Colonic mucosa (tissue), 4 donors: ENCODE data around the gene MAD1L1. TPM values are rescaled to one million over a fixed set of nuclear protein-coding genes. Genes with fewer than 3 reads are reported as not detected.

ENCODE experiments used
- DNase-seq: peaks from one replicate; pipeline ENCODE4 v3.0.0-alpha.2; 2020
- H3K27ac ChIP-seq: fragments of 200-600 bp; one replicate; pipeline ENCODE4 v1.8.0; 2021
- H3K27me3 ChIP-seq: fragments of 200-600 bp; one replicate; pipeline ENCODE4 v1.8.0; 2021
- H3K36me3 ChIP-seq: fragments of 200-600 bp; one replicate; pipeline ENCODE4 v1.8.0; 2021
- H3K4me1 ChIP-seq: fragments of 200-600 bp; one replicate; pipeline ENCODE4 v1.8.0; 2021; ENCODE audit warnings: mild to moderate bottlenecking
- H3K4me3 ChIP-seq: fragments of 200-600 bp; one replicate; pipeline ENCODE4 v1.8.0; 2021
- H3K9ac ChIP-seq, 2 donors: one replicate each; pipeline ENCODE4 v1.7.0; 2013; ENCODE audit warnings: control low read depth in 2 of 2, low read depth in 2 of 2, low read length in 2 of 2
- H3K9me3 ChIP-seq: fragments of 200-600 bp; one replicate; pipeline ENCODE4 v1.8.0; 2021
- intact Hi-C: fragments of 100-400 bp; cut with DNase I; formaldehyde crosslinking; loops from one replicate; pipeline ENCODE4 v1.14.1; 2022
- total RNA-seq, 2 donors: library from RNA; stranded (reverse); fragmentation: NEBNext Ultra II Directional in 1 of 2; extraction: Animal tissue kit (Norgen Biotek cat#: 25700) in 1 of 2; gene quantifications; one replicate each; pipeline ENCODE4 v1.2.1, GENCODE V29; 2021
- TF ChIP-seq, protein P1 (sequence below): fragments of 200-600 bp; IDR thresholded peaks from one replicate; pipeline ENCODE4 v1.8.0; 2022; ENCODE audit warnings: antibody characterized with exemption, mild to moderate bottlenecking
- donor health status: healthy.
- donor health status: DM: no; HTN: no; CAD: no.
- donor health status: DM: no; HTN: no; CAD: no.

Gene MAD1L1
- total RNA-seq, 2 donors from 2014 or later = 18.2 to 47.0 TPM

GRCh38 chr7:2215851-2216250, 16.9 kb downstream of the MAD1L1 start:
- Histone ChIP-seq H3K9ac (no peak overlapping the region), H3K36me3 (no peaks in the 10 kb centered on the region), H3K4me1 (no peaks in the 10 kb centered on the region), H3K27me3 (no peaks in the 10 kb centered on the region), H3K4me3 (no peak overlapping the region), H3K9me3 (no peaks in the 10 kb centered on the region), H3K27ac (no peak overlapping the region)
- TF ChIP-seq, protein P1, sequence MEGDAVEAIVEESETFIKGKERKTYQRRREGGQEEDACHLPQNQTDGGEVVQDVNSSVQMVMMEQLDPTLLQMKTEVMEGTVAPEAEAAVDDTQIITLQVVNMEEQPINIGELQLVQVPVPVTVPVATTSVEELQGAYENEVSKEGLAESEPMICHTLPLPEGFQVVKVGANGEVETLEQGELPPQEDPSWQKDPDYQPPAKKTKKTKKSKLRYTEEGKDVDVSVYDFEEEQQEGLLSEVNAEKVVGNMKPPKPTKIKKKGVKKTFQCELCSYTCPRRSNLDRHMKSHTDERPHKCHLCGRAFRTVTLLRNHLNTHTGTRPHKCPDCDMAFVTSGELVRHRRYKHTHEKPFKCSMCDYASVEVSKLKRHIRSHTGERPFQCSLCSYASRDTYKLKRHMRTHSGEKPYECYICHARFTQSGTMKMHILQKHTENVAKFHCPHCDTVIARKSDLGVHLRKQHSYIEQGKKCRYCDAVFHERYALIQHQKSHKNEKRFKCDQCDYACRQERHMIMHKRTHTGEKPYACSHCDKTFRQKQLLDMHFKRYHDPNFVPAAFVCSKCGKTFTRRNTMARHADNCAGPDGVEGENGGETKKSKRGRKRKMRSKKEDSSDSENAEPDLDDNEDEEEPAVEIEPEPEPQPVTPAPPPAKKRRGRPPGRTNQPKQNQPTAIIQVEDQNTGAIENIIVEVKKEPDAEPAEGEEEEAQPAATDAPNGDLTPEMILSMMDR = no peak
- intact Hi-C loops = no loop called here
- DNase-seq = no peak

DNA sequence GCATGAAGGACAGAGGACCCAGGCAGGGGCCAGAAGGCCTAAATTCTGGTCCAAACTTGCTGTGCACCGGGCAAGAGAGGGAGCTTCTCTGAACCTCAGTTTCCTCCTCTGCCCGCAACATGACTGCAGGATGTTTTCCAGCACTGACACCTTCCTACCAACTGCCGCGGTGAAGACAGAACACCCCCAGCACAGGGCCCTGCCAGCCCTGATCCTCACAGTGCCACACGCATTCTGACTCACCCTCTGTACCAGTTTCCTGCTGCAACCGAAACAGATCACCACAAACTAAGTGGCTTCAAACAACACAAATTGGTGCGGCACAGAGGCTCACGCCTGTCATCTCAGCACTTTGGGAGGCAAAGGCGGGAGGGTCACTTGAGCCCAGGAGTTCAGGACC, 18.1 kb downstream of the MAD1L1 start:
- intact Hi-C loops = no loop called here
- Histone ChIP-seq H3K4me3 (no peak overlapping the region), H3K36me3 (no peaks in the 10 kb centered on the region), H3K27me3 (no peaks in the 10 kb centered on the region), H3K27ac (no peak overlapping the region), H3K9me3 (no peaks in the 10 kb centered on the region), H3K4me1 (no peaks in the 10 kb centered on the region), H3K9ac (no peak overlapping the region)
- no peak for DNase-seq
- TF ChIP-seq, protein P1 = no peak

DNA sequence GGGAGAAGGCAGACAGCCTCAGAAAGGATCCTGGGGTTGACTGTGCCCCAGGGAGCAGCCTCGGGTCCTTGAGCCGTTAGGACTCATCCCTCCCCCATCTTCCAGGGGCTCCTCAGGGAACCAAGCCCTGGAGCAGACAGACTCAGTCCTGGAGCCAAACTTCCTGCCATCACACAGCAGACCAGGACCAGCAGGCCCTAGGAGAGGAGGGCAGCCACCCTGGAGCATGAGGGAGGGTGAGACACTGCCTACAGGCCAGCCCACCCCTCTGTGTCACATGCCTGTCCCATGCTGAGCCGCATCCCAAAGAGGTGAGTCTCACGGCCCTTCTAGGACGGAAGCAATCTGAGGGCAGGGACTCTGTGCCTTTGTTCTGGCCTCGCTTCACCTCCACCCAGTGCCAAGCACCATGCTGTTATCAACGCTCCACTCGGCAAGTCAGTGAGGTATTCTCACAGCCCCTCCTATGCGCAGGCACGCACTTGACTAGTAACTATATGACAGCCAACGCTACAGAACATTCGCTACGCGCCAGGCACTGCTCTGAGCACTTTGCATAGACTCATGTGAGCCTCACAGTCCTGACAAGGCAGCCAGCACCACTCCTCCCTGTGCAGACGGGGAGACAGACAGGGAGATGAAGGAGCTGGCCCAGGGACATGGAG, 19.1 kb downstream of the MAD1L1 start:
- Histone ChIP-seq H3K4me1 (no peaks in the 10 kb centered on the region), H3K9ac (no peak overlapping the region), H3K27me3 (no peaks in the 10 kb centered on the region), H3K4me3 (no peak overlapping the region), H3K27ac (no peak overlapping the region), H3K9me3 (no peaks in the 10 kb centered on the region), H3K36me3 (no peaks in the 10 kb centered on the region)
- TF ChIP-seq, protein P1 = no peak
- intact Hi-C loops = no loop called here
- DNase-seq = no peak

DNA sequence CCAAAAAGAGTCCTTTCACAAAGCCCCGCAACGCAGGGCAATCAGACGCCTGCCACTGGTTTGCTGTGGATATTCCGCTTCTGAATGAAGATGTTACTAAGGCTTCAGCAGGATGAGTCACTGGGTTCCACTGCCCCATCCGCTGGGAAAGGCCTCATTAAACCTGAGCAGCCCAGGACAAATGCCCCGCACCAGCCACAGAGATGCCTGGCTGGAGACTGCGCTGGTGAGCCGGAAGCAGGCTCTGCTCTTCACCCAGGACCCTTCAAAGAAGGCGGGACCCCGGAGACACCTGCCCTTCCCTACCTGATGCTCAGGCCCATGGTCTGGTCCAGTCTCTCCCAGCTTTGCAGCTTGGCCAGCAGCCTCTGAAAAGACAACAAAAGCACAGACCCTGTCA, 19.8 kb downstream of the MAD1L1 start:
- Histone ChIP-seq H3K27ac (no peak overlapping the region), H3K36me3 (no peaks in the 10 kb centered on the region), H3K9ac (no peak overlapping the region), H3K9me3 (no peaks in the 10 kb centered on the region), H3K4me3 (no peak overlapping the region), H3K27me3 (no peaks in the 10 kb centered on the region), H3K4me1 (no peaks in the 10 kb centered on the region)
- intact Hi-C loops = no loop called here
- DNase-seq = no peak
- TF ChIP-seq, protein P1 = no peak

DNA sequence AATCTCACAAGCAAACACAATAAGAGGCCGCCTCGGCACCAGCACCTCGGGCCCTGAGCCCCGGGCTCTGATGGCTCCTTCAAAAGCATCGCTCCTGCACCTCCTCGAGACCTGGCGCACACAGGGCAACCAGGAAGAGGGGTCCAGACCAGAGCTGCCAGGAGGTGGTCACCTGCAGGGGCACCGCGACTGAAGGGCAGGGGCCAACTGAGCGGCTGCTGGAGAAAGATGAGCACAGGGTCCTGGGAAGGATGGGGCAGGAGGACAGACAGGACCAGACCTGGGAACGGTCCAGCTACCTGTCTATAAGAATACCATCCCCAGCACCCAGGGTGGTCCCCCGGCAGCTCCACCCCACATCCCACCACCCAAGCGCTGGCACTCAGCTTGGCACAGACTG, 20.8 kb downstream of the MAD1L1 start:
- H3K27me3 ChIP-seq = no peaks in the 10 kb centered on the region
- TF ChIP-seq, protein P1 = no peak
- H3K9me3 ChIP-seq = no peaks in the 10 kb centered on the region
- no peaks in the 10 kb centered on the region for H3K4me1 ChIP-seq
- no peak overlapping the region for H3K4me3 ChIP-seq
- no peaks in the 10 kb centered on the region for H3K36me3 ChIP-seq
- H3K9ac ChIP-seq = no peak overlapping the region
- DNase-seq = no peak
- H3K27ac ChIP-seq = no peak overlapping the region
- intact Hi-C loops = no loop called here
